Amniotic stem cell (primary cell): ENCODE measurements around the gene RCAN1.

ENCODE experiments used
- DNase-seq: peaks from one replicate; lab custom pipeline; 2025; lab: John Stamatoyannopoulos, UW

The RCAN1 gene

DNA sequence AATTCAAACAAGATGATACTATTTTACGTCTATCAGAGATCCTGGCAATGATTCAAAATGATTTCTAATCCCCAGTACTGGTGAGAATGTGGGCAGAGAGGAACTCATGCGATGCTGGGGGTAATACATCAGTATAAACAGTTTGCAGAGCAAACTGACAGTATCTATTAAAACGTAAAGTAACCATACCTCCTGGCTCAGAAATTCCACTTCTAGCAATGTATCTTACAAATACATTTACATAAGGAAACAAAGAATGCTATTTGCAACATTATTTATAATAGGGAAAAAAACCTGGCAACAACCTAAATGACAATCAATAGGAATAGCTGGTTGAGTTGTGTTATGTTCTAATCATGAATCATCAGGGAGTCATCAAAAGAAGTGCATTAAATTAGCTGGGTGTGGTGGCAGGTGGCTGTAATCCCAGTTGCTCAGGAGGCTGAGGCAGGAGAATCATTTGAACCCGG is 15.9 kb downstream of the RCAN1 start:
- DNase-seq = no peak

DNA sequence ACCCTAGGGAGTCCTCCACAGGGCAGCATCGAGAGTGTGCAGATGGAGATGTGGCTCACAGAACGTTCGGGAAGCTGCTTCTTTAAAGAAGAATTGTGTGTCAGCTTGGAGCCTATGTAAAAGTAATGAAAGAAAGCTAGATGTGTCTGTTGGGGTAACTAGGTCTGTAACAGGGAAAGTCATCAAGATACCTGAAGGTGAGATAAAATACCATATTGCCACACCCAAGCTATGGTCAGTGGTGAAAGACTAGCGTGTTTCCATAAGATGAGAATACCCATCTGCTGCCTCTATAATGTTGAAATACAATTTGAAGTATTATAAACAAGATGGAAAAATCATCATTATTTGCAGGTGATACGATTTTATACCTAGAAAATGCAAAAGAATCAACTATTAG is 17.5 kb downstream of the RCAN1 start:
- no peak for DNase-seq

DNA sequence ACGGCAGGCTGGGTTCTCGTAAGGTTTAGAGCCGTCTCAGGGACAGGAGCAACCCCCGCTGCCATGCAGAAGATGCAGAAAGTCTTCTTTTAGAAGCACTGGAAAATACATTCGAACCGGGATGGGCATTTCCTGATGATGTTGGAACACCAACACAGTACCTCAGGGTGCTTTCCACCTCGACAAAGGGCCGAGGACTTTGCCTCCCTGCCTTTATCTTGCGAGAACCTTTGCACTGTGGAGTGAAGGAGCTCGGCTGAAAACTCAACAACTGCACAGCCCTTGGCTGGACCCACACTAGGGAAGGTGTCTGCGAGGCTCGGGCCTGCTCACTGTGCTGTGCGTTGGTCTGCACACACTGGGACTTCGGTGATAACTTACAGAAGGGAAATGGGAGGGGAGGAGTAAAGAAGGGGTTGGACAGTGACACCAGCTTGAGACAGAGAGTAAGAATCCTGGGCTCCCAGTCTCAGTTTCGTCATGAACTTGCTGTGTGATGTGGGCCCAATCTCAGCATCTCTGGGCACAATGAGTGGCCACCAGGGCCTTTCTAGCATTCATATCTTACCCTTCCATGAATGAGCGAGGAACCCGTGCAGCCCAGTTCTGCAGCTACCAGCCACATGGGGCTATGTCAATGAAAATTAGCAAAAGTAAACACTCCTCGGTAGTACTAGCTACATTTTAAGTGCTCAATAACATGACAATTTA is 18.2 kb downstream of the RCAN1 start:
- DNase-seq = no peak

DNA sequence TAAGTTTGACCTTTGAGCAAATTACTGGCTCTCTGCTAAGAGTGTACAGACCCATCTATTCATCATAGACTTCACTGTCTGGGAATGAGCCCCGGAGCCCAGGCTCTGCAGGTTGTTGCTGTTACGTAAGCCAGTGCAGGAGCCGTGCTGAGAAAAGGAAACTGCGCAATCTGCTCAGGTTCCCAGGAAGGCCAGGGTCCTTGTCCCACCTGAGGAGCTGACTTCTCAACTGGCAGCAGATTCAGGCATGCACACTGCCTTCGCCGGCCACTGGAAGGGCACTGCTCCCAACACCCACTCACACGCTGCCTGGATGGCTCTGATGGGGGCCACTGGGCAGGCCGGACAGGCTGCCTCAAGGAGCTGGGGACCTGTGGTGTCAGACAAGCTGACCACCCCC is 19.5 kb downstream of the RCAN1 start:
- DNase-seq = no peak

DNA sequence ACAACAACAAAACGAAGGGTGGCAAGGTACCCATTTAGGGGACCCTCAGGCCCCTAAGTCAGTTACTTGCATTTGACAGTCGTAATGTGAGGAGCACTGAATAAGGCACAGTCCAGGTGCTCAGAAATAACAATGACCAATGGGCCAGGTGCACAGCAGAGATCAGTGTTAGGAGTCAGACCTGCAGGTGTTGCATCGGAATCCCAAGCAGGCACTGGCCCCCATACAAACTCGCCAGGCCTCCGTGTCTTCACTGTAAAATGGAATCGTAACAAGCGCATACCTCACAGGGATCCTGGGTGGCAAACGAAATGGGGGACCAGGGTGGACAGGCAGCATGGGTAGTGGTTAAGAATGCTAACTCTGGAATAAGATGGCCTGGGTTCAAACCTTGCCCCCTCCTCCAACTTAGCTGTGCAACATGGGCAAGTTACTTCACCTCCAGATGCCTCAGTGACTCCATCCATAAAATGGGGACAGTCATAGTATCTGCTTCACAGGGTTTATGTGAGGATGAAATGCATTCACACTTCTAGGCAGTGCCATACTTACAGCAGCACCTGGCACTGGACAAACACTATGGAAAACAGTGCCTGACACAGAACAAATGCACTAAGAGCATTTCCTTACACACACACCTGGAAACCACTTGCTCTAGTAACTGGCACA is 20.2 kb downstream of the RCAN1 start:
- no peak for DNase-seq

DNA sequence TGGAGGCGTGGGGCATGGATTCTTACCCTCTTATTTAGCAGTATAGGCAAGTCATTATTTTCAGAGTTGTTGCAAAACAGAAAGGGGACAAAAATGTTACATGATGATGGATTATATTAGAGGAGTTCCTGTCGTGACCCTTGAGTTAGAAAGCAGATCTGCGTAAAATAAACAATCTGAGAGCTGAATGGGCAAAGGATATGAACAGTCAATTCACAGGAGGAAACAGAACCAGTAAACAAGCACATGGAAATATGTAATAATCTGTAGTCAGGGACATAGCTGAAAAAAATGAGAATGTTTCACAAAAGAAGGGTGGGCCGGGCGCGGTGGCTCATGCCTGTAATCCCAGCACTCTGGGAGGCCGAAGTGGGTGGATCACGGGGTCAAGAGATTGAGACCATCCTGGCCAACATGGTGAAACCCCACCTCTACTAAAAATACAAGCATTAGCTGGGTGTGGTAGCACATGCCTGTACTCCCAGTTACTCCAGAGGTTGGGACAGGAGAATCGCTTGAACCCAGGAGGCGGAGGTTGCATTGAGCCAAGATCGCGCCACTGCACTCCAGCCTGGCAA is 20.9 kb downstream of the RCAN1 start:
- DNase-seq = no peak

DNA sequence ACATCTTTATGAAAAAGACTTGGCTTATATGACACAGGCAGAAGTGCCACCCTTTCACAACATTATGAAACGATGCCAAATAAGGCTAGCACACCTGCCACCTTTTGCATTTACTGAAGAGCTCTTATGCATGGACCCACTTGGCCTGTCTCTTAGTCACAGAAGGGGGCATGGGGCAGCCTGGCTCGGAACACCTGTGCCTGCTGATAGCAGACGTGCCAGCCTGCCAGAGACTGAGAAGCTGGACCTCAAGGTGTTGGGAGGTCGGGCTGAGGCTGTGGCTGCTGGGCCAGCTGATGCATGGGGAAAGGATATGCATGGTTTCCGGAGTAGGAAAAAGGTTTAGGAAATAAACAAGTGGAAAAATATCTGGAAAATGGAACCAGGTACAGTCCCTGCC is 21.5 kb downstream of the RCAN1 start:
- no peak for DNase-seq

DNA sequence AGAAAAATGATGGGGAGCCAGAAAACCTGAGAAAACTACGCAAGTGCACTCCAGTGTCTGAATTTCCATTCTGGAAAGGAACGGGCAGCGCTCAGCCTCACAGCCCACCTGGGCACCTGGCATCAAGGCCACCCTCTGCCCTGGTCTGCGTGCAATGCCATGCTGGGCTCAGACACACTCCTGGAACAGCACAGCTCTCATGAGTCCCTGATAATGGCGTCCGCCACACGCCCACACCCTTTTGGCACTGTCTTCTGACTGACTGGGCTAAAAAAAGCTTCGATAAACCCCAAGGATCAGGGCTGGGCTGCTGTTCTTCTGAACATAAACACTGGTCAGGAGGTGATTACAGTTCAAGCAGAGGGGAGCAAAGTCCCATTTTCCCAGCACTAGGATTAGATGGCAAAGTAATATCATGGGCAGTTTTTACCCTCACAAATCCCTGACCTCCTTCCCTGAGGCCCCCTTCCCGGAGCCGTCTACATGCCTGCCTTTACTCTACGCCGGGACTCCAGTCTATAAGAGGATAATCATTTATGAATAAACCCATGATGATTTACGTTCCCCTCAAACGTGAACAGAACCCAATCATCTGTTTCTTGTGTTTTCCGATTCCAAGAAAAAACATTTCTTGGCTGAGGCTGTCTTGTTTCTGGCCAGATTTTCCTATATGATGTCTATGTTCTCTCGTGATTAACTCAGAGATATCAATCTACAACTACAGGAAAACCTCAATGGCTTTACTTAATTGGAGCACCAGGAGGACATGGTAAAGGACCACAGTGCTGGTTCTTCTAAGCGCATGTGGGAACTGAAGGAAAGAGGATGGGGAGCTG is 22.6 kb downstream of the RCAN1 start:
- DNase-seq = no peak

DNA sequence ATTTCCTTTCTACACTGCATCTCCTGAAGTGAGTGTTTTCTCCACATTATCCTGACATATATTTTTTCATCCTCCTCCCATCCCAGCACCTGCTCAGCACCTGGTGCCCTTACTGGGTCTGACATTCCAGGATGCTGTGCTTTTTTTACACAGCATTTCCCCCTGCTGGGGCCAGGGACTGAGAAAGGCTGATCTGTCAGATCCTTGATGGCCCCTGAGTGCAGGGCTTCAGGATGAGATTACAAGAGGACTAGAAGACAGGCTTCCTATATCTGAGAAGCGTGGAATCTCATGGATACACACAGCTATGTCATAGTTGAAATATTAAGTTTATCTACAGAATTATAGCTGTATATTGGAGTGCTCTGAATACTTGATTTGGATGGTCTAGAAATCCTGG is 24.4 kb downstream of the RCAN1 start:
- no peak for DNase-seq

DNA sequence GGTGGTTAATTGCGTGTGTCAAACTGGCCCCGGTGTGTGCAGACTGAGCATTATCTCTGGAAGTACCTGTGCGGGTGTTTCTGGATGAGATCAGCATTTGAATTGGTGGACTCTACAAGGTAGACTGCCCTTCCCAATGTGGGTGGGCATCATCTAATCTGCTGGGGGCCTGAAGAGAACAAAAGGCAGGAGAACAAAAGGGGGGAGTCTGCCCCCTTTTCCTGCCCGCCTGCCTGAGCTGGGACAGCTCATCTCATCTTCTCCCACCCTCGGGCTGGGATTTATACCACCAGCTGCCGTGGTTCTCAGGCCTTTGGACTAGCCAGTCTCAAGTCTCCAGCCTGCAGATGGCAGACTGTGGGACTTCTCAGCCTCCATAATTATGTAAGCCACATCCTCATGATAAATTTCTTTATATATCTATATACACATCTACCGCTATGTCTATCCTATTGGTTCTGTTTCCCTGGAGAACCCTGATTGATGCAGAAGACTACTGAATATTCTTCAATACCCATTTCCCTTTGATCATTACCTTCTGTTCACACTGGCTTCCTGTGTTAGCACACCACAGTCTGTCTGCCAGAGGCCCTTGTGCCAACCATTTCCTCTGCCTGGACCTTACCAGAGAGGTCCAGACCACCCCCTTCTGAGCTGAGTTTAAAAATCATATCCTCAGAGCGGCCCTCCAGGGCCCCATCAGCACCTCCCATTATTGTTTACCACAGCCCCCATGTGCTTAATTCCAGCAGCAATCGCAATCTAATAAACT is 25.2 kb downstream of the RCAN1 start:
- DNase-seq = no peak

DNA sequence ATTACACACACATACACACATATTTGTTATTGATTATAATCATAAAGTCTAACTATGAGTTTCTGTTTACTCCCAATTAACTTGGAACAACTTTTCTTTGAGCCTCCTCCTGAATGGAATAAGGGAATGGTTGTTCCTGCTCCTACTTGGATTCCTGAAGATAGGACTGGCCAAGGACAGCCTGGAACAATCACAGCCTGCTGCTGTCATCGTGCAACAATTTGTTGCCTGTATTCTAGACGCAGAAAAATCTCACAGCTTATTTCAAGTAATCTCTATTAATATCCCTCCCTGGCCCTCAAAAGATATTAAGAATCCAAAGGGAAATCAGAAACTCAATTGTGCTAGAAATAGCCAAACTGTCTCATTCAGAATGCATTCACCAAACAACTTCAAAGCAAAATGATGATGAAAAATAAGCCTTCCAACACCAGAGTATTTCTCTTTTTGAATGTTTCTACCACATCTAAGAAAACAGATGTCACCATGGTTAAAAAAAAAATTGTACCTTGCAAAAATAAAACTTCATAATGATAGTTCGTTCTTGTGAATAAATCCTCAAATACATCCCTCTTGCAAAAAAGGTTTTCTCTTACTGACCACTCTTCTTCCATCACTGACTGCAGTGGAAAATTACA is 30.9 kb downstream of the RCAN1 start:
- no peak for DNase-seq

DNA sequence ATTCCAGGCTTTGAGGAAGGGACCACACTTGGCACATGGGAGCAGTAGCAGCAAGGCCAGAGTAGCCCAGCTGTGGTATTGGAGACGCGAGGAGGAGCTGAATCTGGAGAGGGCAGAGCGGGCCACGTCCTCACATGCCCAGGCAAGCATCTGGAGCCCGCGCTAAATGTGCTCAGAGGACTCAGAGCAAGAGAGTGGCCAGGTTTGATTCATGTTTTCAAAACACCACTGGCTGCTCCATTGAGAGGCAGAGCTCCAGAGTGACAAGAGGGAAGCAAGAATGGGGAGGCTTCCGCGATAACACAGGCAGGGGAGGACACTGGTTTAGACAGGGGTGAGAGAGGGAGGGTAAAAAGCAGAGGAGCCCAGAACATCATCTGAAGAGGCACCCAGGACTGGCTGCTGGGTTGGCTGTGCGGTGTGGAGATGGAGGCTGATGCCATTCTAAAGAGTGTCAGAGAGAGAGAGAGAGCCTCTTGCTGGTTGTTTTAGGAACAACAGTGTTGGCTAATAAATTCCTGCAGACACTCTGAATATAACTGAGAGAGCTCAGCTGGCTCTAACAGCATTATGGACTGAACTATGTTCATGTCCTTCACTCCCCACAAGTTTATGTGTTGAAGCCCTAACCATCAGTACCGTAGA is 32.3 kb downstream of the RCAN1 start:
- DNase-seq = peak; percentile 42

DNA sequence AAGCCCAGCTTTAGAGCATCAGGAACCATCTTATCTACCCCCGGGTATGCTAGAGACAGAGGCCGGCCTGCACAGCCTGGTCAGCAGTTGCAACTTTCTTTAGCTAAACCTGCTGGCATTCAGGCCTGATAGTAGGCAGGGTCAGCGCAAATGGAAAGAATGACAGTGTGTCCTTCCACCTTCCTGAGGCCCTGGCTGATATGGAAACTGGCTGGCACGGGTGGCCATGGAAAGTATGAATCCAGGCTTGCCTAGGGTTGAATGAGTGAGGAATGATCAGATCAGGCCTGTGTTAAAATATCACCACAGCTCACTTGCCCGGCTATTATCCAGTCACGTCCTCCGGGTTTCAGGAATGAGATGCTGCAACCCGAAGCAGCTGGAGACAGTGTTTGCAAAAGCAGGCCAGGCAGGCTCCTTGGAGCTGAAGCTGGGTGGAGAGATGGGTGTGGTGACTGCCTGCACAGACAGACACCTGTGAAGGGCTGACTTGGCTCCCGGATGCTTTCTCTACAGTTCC is 34.7 kb downstream of the RCAN1 start:
- DNase-seq = no peak

DNA sequence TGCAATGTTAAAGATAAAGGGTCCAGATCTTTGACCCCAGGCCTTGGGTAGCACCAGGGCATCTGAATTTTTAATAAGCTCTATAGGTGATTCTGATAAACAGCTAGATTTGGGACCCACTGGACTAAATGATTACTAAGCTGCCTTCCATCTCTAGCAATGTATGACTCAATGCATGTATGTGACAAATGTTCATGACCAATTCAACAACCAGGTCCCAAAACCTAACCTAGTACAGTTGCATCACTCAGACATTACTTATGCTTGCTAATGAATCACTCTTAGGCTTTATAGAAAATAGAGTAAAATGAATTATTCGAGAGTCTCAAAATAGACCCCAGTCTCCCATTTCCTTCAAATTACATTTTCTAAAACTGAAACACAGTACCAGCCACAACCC is 35.5 kb downstream of the RCAN1 start:
- no peak for DNase-seq

DNA sequence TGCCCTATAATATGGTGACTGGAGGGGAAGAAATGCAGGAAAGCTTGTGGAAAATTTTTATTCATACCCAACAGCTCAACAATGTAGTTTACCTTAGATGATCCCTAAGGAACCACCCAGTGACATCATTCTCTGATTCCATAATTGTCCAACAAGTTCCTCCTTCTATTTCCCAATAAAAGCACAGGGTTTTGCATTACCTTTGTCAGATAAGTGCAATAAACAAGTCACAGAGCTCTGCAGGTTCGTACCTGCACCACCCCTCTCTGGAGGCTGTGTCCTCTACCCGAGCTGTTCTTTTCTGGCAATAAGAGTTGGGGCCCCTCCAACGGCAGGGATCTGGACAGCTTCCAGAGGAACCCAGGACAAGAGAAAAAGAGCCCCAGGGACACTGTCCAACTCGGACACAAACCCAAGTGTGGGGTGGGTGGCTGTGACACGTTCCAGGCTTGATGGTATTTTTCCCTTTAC is 38.8 kb downstream of the RCAN1 start:
- DNase-seq = no peak

DNA sequence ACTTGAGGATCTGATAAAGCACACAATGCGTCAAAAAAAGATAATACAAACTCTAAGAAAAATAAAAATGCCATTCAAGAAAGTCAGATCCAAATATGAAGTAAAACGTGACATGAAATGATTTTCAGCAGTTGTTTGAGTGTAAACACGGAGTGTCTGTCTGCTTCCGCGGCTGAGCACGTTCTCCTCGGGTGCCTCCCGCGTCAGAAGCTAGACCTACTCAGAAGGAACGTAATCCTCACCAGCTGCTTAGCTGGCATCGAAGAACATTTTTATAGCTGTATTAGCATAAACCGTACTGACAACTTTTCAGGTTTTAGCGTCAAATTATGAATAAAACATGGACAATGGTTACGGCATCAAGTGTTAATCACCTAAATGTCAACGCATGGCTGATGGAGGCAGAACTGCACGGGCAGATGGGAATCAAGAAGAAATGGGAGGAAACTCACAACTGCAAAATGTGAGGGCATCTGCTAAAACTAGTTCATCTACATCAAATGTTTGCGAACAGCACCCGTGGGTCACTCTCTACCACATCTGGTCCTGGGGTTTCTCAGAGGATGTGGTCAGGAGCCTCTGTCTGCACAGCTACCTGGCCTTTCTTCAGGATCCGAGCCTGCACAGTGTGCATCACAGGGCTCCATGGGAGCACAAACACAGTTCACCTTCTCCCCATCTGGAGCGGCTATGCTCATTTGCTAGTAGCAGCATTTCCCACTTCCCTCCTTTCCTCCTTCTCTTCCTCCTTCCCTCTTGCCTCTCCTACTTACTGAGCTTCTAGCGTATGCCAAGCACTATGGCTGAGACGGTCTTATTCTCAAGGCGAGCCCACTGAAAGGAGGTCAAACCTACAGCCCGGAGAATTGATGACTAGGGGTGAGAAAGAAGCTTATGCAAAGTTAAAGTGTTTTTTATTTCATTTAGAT is 40.0 kb downstream of the RCAN1 start:
- DNase-seq = no peak

DNA sequence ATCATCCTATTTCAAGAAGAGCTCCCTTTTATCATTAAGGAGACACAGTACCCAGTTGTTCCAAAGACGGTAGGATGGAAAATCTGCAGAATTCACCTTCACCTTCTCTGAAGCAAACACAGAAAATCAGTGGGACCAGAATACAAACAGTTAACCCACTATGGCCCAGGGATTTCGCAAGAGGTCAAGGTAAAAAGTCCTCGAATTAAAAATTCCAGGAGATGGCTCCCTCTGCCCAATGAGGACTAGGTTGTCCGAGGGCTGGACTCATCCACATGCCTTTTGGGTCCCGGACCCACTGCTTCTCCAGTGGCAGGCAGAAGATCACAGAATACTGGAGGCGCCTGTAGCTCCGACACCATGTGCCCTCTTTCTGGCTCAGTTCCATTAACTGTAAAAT is 42.9 kb downstream of the RCAN1 start:
- DNase-seq = no peak

DNA sequence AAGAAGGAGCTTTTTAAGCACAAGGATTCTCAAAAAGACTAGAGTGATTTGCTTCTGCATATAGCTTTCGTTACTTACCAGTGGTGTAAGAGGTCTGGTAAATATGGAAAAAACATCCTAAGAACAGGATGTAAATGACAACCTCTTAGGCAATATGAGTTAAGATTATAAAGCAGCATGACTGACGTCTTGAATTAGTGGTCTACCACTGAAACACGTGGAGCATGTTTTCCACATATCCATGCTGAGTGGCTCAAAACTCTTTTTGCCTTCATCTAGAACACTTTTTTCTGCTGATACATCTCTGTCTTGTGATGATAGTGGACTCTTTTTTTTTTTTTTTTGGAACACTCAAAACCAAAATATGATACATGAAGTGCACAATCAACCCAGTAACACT is 44.6 kb downstream of the RCAN1 start:
- no peak for DNase-seq

DNA sequence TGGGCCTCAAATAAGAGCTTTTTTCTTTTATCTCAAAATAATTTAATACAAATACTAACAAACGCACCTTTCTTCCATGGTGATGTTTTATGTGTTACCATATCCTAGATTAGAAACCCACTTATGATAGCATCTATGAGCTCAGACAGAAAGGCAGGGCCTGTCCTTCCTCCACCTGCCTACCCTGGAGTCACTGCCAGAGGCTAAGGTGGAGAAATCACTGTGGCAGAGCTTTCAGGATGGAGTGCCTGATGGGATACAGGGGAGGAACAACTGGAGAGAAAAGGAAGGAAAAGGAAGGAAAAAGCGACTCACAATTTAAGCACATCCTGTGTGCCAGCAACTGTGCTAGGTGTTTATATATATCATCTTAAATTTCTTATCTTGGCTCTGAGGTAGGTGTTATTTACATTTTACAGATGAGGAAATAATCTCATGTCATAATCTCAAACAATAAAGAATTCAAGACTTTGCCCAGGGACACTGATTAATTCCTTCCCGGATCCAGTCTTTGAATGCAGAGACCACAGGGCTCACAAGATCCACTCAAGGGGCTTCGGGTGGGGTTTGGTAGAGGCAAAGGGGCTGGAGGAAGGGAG is 45.4 kb downstream of the RCAN1 start:
- no peak for DNase-seq
